Transverse colon (tissue), 4 donors: ENCODE measurements around the gene THNSL1.

Experiments
- CTCF ChIP-seq, 5 experiments: fragments of 200-600 bp in 3 of 5; fragments of 450-650 bp in 2 of 5; sonication (generic) in 3 of 5; IDR thresholded peaks; 1 replicate in 2 of 5; 2 replicates in 3 of 5; pipeline ENCODE4 v1.5.1; 2016 to 2017; ENCODE audit warnings: antibody characterized with exemption in 5 of 5, inconsistent platforms in 3 of 5, mild to moderate bottlenecking in 2 of 5, moderate library complexity in 1 of 5
- EP300 ChIP-seq: sonication (generic); formaldehyde crosslinking; IDR thresholded peaks from one replicate; pipeline ENCODE4 v1.6.1; 2017; ENCODE audit warnings: antibody characterized with exemption, low read depth
- POLR2A ChIP-seq: fragments of 450-650 bp; IDR thresholded peaks from one replicate; pipeline ENCODE4 v1.6.1; 2016; ENCODE audit warnings: antibody characterized with exemption, mild to moderate bottlenecking, moderate library complexity
- POLR2AphosphoS5 ChIP-seq, 3 donors: sonication (generic); formaldehyde crosslinking; IDR thresholded peaks; one replicate each; pipeline ENCODE4 v1.6.1; 2016; ENCODE audit warnings: antibody characterized with exemption in 3 of 3

DNA sequence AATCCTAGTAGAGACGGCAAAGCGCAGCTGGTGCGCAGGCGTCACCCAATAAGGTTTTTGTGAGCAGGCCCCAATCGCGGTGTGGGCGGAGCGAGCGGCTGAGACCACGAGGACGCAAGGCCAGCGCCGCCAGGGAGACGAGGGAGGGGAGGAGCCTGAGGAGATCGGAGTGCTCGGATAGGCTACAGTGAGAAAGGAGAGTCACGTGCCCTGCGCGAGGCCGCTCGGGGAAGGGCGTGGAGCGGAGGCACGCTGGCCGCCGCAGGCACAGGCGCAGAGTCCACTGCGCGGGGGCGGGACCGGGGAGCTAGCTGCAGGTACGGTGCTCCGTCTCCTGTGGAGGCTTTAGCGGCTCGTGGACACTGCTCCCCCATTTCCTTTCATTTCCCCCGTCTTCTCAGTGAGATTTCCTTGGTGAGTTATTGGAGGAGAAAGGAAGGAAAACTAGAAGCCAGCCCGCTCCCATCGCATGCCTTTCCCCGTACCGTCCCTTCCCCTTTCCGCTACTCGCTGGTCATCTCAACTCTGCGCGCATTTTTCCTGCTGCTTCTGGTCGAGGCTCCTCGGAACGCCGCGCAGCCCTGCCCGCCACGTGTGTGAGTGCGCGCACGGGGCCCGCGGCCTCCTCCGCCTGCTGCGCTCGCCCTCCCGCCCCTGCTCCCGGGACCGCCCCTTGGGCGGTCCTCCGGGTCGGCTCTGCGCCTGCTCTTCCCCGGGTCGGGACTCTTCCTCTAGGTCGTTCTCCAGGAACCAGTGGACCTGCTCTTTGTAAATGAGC lies at the start of gene THNSL1:
- TF ChIP-seq CTCF (IDR thresholded peaks at IDR 0.05) (no peak), POLR2A (peak; percentile 90), POLR2AphosphoS5 (IDR thresholded peaks at IDR 0.05) (peak; percentile 87 to 92 (median 91)), EP300 (no peak)
